Ovary (tissue), 3 donors: ENCODE results near the gene IGF2BP3.

Experiments used
- EP300 ChIP-seq: sonication (generic); formaldehyde crosslinking; IDR thresholded peaks from one replicate; pipeline ENCODE4 v1.6.1; 2017; ENCODE audit warnings: antibody characterized with exemption
- POLR2A ChIP-seq: fragments of 450-650 bp; IDR thresholded peaks from one replicate; pipeline ENCODE4 v1.6.1; 2017; ENCODE audit warnings: antibody characterized with exemption, mild to moderate bottlenecking, moderate library complexity
- TF ChIP-seq, protein P1 (sequence below), 3 donors: fragments of 450-650 bp in 2 of 3; fragments of 200-600 bp in 1 of 3; IDR thresholded peaks; one replicate each; pipeline versions ENCODE4 v1.5.1 to v1.8.0; 2016 to 2022; ENCODE audit warnings: antibody characterized with exemption in 3 of 3, mild to moderate bottlenecking in 1 of 3
- donor health status: DM: no; HTN: no; CAD: no.

GRCh38 chr7:23273141-23273599 lies 197.1 kb downstream of the IGF2BP3 start:
- TF ChIP-seq POLR2A = no peak
- TF ChIP-seq EP300 = no peak
- TF ChIP-seq, protein P1, sequence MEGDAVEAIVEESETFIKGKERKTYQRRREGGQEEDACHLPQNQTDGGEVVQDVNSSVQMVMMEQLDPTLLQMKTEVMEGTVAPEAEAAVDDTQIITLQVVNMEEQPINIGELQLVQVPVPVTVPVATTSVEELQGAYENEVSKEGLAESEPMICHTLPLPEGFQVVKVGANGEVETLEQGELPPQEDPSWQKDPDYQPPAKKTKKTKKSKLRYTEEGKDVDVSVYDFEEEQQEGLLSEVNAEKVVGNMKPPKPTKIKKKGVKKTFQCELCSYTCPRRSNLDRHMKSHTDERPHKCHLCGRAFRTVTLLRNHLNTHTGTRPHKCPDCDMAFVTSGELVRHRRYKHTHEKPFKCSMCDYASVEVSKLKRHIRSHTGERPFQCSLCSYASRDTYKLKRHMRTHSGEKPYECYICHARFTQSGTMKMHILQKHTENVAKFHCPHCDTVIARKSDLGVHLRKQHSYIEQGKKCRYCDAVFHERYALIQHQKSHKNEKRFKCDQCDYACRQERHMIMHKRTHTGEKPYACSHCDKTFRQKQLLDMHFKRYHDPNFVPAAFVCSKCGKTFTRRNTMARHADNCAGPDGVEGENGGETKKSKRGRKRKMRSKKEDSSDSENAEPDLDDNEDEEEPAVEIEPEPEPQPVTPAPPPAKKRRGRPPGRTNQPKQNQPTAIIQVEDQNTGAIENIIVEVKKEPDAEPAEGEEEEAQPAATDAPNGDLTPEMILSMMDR (IDR thresholded peaks at IDR 0.05) = peak; percentile 46 to 61 (median 46)
